Left lobe of liver (tissue), 2 donors: ENCODE data around the gene TRAPPC3. TPM values are rescaled to one million over a fixed set of nuclear protein-coding genes. Genes with fewer than 3 reads are reported as not detected.
A peak's percentile ranks its signal among the peaks of the same experiment; 100 is the strongest.
"Not testable (repeated sequence)": the region's sequence is repeated elsewhere in the genome, so short reads cannot be mapped to it uniquely, and the experiment has no call there.

Experiments used
- ATAC-seq: fragments of 200-7000 bp; cut with Tn5 transposase; one replicate; pipeline ENCODE4 v1.9.1; 2020; ENCODE audit warnings: mild to moderate bottlenecking, moderate library complexity
- DNase-seq: peaks from one replicate; pipeline ENCODE4 v3.0.0-alpha.2; 2020; ENCODE audit warnings: low spot score
- total RNA-seq: library from RNA; stranded (reverse); gene quantifications from one replicate; pipeline ENCODE4 v1.2.1, GENCODE V29; 2021
- donor health status: DM: no; HTN: no; CAD: no; lungs with moderate emphysema.
- donor health status: DM: no; HTN: yes; CAD: no.

TRAPPC3 gene
- total RNA-seq, 1 donor from 2014 or later, result 24.8 TPM

GRCh38 chr1:36166938-36167905 is 17.9 kb upstream of the TRAPPC3 start:
- ATAC-seq (no peak), DNase-seq (no peak)

- no peak for ATAC-seq
- DNase-seq, result no peak
These were observed 16.9 kb upstream of the TRAPPC3 start for GRCh38 chr1:36166136-36166535.

GRCh38 chr1:36165145-36165544 is 15.9 kb upstream of the TRAPPC3 start:
- ATAC-seq (no peak), DNase-seq (no peak)

GRCh38 chr1:36164361-36164760 is 15.1 kb upstream of the TRAPPC3 start:
- ATAC-seq (no peak), DNase-seq (no peak)

GRCh38 chr1:36163426-36163825 is 14.1 kb upstream of the TRAPPC3 start:
- peak; percentile 21 for ATAC-seq

GRCh38 chr1:36162680-36163239 is 13.5 kb upstream of the TRAPPC3 start:
- ATAC-seq (no peak), DNase-seq (no peak)

More at GRCh38 chr1:36163426-36163825, 14.1 kb upstream of the TRAPPC3 start:
- DNase-seq, result no peak

GRCh38 chr1:36161641-36162531 is 12.6 kb upstream of the TRAPPC3 start:
- DNase-seq (no peak), ATAC-seq (peak; percentile 27)

GRCh38 chr1:36160949-36161485 is 11.7 kb upstream of the TRAPPC3 start:
- no peak for DNase-seq
- ATAC-seq, result peak; percentile 17

GRCh38 chr1:36160388-36160948 is 11.2 kb upstream of the TRAPPC3 start:
- DNase-seq, result no peak

GRCh38 chr1:36159614-36160387 is 10.5 kb upstream of the TRAPPC3 start:
- no peak for ATAC-seq

More at GRCh38 chr1:36160388-36160948, 11.2 kb upstream of the TRAPPC3 start:
- ATAC-seq, result no peak

GRCh38 chr1:36158827-36159252 is 9.6 kb upstream of the TRAPPC3 start:
- ATAC-seq, DNase-seq: not testable (repeated sequence)

More at GRCh38 chr1:36159614-36160387, 10.5 kb upstream of the TRAPPC3 start:
- DNase-seq, result no peak

- no peak for DNase-seq
- ATAC-seq, result no peak
These were observed 8.9 kb upstream of the TRAPPC3 start for GRCh38 chr1:36157973-36158826.

GRCh38 chr1:36157115-36157903 is 8.0 kb upstream of the TRAPPC3 start:
- ATAC-seq (no peak), DNase-seq (no peak)

GRCh38 chr1:36156329-36157114 is 7.2 kb upstream of the TRAPPC3 start:
- ATAC-seq (peak; percentile 31), DNase-seq (peak; percentile 63)

- DNase-seq, result peak; percentile 87
- peak; percentile 87 for ATAC-seq
These were observed 6.4 kb upstream of the TRAPPC3 start, which contains the start of gene MAP7D1 for GRCh38 chr1:36155408-36156328. Gene MAP7D1 (plus strand): TSS chr1:36156160. CDS start chr1:36156418, 258 bp downstream.
